Adrenal gland (tissue), 5 donors: ENCODE results near the gene THSD1.

Experiments used
- CTCF ChIP-seq, 6 experiments: fragments of 450-650 bp in 4 of 6; fragments of 200-600 bp in 2 of 6; sonication (generic) in 1 of 6; IDR thresholded peaks; 1 replicate in 5 of 6; 2 replicates in 1 of 6; pipeline versions ENCODE4 v1.5.1 to v1.8.0; 2016 to 2021; ENCODE audit warnings: antibody characterized with exemption in 6 of 6, mild to moderate bottlenecking in 2 of 6, moderate library complexity in 1 of 6
- POLR2A ChIP-seq, 2 donors: fragments of 450-650 bp; IDR thresholded peaks; one replicate each; pipeline ENCODE4 v1.6.1; 2017; ENCODE audit warnings: antibody characterized with exemption in 2 of 2, mild to moderate bottlenecking in 2 of 2, moderate library complexity in 1 of 2
- donor health status: DM: no; HTN: no; CAD: no.

GRCh38 chr13:52455677-52456041 lies 49.7 kb upstream of the THSD1 start:
- TF ChIP-seq CTCF (IDR thresholded peaks at IDR 0.05) (no peak), POLR2A (IDR thresholded peaks at IDR 0.05) (no peak)
